Cardiac muscle cell (in vitro differentiated cells and primary cell): ENCODE data around the gene SRCAP. TPM values are rescaled to one million over a fixed set of nuclear protein-coding genes. Genes with fewer than 3 reads are reported as not detected.

ENCODE experiments used
- DNase-seq, 2 donors: peaks; one replicate each; pipeline versions ENCODE4 v3.0.0 to v3.0.0-alpha.2; 2010 to 2017; ENCODE audit warnings: low read depth in 1 of 2, low spot score in 1 of 2
- H3K27ac ChIP-seq: fragments of 200-600 bp; sonication (generic); 2 replicates; pipeline ENCODE4 v1.5.1; 2016
- H3K27me3 ChIP-seq: fragments of 200-600 bp; sonication (generic); 2 replicates; pipeline ENCODE4 v1.6.0; 2016; ENCODE audit warnings: control low read depth
- H3K36me3 ChIP-seq: fragments of 200-600 bp; sonication (generic); 2 replicates; pipeline ENCODE4 v1.5.1; 2016; ENCODE audit warnings: control low read depth
- H3K4me1 ChIP-seq: fragments of 200-600 bp; sonication (generic); 2 replicates; pipeline ENCODE4 v1.8.1; 2017; ENCODE audit warnings: low read depth, mild to moderate bottlenecking, mixed run types
- H3K4me3 ChIP-seq: fragments of 200-600 bp; sonication (generic); 2 replicates; pipeline ENCODE4 v1.5.1; 2016; ENCODE audit warnings: mild to moderate bottlenecking
- H3K9me3 ChIP-seq: fragments of 200-600 bp; sonication (generic); 2 replicates; pipeline ENCODE4 v1.5.1; 2017; ENCODE audit warnings: low read depth, mild to moderate bottlenecking, control low read depth
- polyA plus RNA-seq: library from polyadenylated mRNA; unstranded; fragments of >200 nt; fragmentation: Nextera tagmentation; extraction: Ambion mirVana; gene quantifications from 2 replicates; pipeline ENCODE4 v1.2.1, GENCODE V29; 2016
- total RNA-seq: library from RNA; depleted of rRNA; stranded (reverse); fragments of >200 nt; gene quantifications from 2 replicates; pipeline ENCODE4 v1.2.3, GENCODE V29; 2016
- TF ChIP-seq, protein P1 (sequence below): IDR thresholded peaks from 2 replicates; pipeline ENCODE4 v1.5.1; 2012; ENCODE audit warnings: low read depth, mild to moderate bottlenecking, low read length

The SRCAP gene
- total and polyA plus RNA-seq, 2 experiments from 2014 or later, result 20.9 to 42.9 TPM

DNA sequence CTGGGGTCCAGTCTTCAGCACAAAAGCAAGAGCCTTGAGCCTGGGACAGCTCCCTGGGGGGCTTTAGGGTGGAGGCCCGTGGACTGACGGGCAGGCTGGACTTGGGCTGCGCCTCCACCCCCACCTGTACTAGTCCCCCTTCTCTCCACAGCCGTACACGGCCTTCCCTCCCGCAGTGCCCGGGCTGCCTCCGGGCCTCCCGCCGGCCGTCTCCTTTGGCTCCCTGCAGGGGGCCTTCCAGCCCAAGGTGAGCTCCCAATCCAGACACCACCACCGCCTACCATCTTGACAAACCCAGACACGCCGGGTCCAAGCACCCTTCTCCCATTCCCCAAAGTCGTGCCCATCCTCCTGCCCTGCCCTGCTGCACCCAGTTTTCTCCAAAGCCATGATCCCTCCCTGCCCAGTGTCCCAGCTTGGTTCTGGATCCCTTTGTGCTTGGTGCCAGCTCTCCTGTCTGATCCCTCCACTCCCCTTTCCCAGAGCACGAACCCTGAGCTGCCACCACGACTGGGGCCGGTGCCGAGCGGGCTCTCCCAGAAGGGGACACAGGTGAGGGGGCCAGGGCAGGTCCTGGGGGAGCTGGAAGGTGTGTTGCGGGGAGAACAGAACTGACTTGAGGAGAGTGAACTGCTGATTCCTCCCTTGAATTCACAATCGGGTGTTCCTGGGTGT lies 33.7 kb upstream of the SRCAP start:
- TF ChIP-seq, protein P1, sequence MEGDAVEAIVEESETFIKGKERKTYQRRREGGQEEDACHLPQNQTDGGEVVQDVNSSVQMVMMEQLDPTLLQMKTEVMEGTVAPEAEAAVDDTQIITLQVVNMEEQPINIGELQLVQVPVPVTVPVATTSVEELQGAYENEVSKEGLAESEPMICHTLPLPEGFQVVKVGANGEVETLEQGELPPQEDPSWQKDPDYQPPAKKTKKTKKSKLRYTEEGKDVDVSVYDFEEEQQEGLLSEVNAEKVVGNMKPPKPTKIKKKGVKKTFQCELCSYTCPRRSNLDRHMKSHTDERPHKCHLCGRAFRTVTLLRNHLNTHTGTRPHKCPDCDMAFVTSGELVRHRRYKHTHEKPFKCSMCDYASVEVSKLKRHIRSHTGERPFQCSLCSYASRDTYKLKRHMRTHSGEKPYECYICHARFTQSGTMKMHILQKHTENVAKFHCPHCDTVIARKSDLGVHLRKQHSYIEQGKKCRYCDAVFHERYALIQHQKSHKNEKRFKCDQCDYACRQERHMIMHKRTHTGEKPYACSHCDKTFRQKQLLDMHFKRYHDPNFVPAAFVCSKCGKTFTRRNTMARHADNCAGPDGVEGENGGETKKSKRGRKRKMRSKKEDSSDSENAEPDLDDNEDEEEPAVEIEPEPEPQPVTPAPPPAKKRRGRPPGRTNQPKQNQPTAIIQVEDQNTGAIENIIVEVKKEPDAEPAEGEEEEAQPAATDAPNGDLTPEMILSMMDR, result no peak
- Histone ChIP-seq H3K4me1 (peaks cover 5% of the 10 kb centered on the region), H3K27me3 (no peaks in the 10 kb centered on the region), H3K9me3 (no peaks in the 10 kb centered on the region), H3K4me3 (no peak overlapping the region), H3K36me3 (peaks cover 44% of the 10 kb centered on the region), H3K27ac (no peak overlapping the region)
- no peak for DNase-seq

DNA sequence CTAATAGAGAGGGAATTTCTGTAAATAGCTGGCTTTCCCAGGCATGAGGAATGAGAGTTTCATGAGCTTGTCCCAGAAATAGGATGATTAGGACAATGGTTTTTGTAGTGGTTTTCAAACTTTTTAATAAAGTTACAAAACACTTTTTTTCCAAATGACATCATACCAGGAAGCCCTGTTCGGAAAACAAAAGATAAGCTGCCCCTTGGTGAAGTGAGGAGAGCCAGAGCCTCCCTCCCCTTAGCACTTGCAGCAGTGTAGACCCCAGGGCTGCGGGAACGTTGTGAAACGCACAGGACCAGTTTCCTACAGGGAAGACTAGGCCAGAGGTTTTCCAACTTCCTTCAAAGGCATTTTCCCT lies 33.2 kb upstream of the SRCAP start:
- Histone ChIP-seq H3K4me3 (no peak overlapping the region), H3K36me3 (peaks cover 48% of the 10 kb centered on the region), H3K4me1 (peaks cover under 1% of the 10 kb centered on the region), H3K9me3 (no peaks in the 10 kb centered on the region), H3K27ac (no peak overlapping the region), H3K27me3 (no peaks in the 10 kb centered on the region)
- DNase-seq, result peak in 1 of 2 donors; percentile 71
- TF ChIP-seq, protein P1, result no peak

DNA sequence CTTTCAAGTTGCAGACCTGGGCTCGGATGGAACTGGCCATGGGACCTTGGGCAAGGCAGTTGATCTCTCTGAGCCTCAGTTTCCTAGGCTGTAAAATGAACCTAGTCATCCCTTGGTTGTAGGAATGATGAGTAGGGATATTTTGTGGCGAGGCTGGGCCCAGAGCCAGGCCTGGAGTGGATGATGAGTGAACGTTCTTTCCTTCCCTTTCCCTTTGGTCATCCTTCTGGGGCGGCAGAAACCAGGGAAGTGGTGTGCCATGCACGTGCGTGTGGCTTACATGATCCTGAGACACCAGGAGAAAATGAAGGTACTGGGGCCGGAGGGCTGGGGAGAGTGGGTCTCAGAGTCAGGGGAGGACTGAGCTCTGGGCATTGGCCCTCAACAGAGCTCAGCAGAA lies 32.3 kb upstream of the SRCAP start:
- TF ChIP-seq, protein P1, result no peak
- Histone ChIP-seq H3K36me3 (peaks cover 48% of the 10 kb centered on the region), H3K4me3 (no peak overlapping the region)

DNA sequence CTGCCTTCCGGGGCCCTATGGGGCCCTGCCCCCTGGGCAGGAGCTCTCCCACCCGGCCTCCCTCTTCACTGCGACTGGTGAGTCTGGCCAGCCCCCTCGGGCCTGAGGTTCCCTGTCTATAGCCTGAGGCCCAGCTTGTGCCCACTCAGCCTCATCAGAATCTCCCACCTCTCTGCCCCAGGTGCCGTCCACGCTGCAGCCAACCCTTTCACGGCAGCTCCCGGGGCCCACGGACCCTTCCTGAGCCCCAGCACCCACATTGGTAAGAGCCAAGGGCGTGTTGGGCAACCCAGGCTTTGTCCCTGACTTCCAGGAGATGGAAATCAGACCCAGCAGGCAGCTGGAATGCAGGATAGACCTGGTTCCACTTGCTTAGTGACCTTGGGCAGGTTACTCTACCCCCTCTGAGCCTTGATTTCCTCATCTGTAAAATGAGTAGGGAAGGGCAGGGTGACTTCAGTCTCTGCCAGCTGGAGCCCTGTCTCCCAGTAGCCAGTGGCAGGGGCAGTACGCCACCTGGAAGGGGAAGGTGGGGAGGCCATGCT lies 31.5 kb upstream of the SRCAP start:
- DNase-seq, result no peak
- Histone ChIP-seq H3K4me3 (no peak overlapping the region), H3K9me3 (no peaks in the 10 kb centered on the region), H3K36me3 (peaks cover 46% of the 10 kb centered on the region), H3K27ac (no peak overlapping the region), H3K27me3 (peaks cover 4% of the 10 kb centered on the region), H3K4me1 (no peaks in the 10 kb centered on the region)
- TF ChIP-seq, protein P1, result no peak

More for the DNA sequence above, 32.3 kb upstream of the SRCAP start:
- Histone ChIP-seq H3K27me3 (no peaks in the 10 kb centered on the region), H3K4me1 (no peaks in the 10 kb centered on the region), H3K27ac (no peak overlapping the region), H3K9me3 (no peaks in the 10 kb centered on the region)
- DNase-seq, result peak in 1 of 2 donors; percentile 41

DNA sequence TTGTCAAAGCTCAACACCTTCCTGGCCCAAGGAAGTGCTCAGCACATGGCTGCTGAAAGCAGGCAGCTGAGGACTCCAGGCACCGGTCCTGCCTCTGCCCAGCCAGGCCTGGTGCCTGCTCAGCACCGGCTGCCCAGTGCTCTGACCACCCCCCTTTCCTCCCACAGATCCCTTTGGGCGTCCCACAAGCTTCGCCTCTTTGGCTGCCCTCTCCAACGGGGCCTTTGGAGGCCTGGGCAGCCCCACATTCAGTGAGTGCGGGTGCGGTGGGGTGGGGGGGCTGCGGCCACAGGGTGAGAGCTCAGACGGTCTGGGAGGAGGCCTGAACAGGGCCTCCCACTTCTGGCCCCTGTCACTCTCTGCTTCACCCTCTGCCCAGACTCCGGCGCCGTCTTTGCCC lies 30.6 kb upstream of the SRCAP start:
- Histone ChIP-seq H3K27ac (no peak overlapping the region), H3K4me3 (no peak overlapping the region), H3K36me3 (peaks cover 36% of the 10 kb centered on the region), H3K27me3 (peaks cover 11% of the 10 kb centered on the region), H3K4me1 (no peaks in the 10 kb centered on the region), H3K9me3 (no peaks in the 10 kb centered on the region)
- DNase-seq, result no peak
- TF ChIP-seq, protein P1, result no peak
